HepG2 (cell line): ENCODE data around the gene ANKRD12. TPM values are rescaled to one million over a fixed set of nuclear protein-coding genes. Genes with fewer than 3 reads are reported as not detected.

Experiments used
- DBP ChIP-seq: sonication (generic); formaldehyde crosslinking; IDR thresholded peaks from 2 replicates; pipeline ENCODE4 v1.4.0; 2020; ENCODE audit warnings: missing genetic modification reagents; ENCODE audit errors: not compliant biosample characterization
- FOXP4 ChIP-seq: sonication (generic); formaldehyde crosslinking; IDR thresholded peaks from 2 replicates; pipeline ENCODE4 v1.4.0; 2020; ENCODE audit warnings: missing genetic modification reagents
- HBP1 ChIP-seq: IDR thresholded peaks from 2 replicates; pipeline ENCODE4 v1.6.1; 2016; ENCODE audit warnings: low read depth, control low read depth
- IKZF1 ChIP-seq: fragments of 450-650 bp; IDR thresholded peaks from 2 replicates; pipeline ENCODE4 v1.7.1; 2016
- NFAT5 ChIP-seq: sonication (generic); formaldehyde crosslinking; IDR thresholded peaks from 2 replicates; pipeline ENCODE4 v1.4.0; 2020; ENCODE audit warnings: missing genetic modification reagents
- NKX3-1 ChIP-seq: sonication (generic); formaldehyde crosslinking; IDR thresholded peaks from 2 replicates; pipeline ENCODE4 v1.5.0; 2020; ENCODE audit warnings: missing genetic modification reagents
- NR1H2 ChIP-seq: sonication (generic); formaldehyde crosslinking; IDR thresholded peaks from 2 replicates; pipeline ENCODE4 v1.8.1; 2022; ENCODE audit warnings: low read depth, missing genetic modification reagents, borderline replicate concordance
- PHF5A ChIP-seq: IDR thresholded peaks from one replicate; pipeline ENCODE4 v1.6.1; 2018; ENCODE audit warnings: low read depth, missing genetic modification reagents; ENCODE audit not compliant: unreplicated experiment
- PLRG1 ChIP-seq: fragments of 450-650 bp; conservative IDR thresholded peaks from 2 replicates; pipeline ENCODE4 v1.6.1; 2016
- SPEN ChIP-seq: sonication (generic); formaldehyde crosslinking; IDR thresholded peaks from 2 replicates; pipeline ENCODE4 v1.5.1; 2020; ENCODE audit warnings: low read depth, mild to moderate bottlenecking, missing genetic modification reagents
- XBP1 ChIP-seq: sonication (generic); formaldehyde crosslinking; IDR thresholded peaks from 2 replicates; pipeline ENCODE4 v1.5.0; 2020; ENCODE audit warnings: missing genetic modification reagents
- ZBTB7A ChIP-seq: sonication (generic); formaldehyde crosslinking; IDR thresholded peaks from 2 replicates; pipeline ENCODE4 v1.8.0; 2022; ENCODE audit warnings: mild to moderate bottlenecking, missing genetic modification reagents
- ZNF143 ChIP-seq: sonication (generic); formaldehyde crosslinking; IDR thresholded peaks from 2 replicates; pipeline ENCODE4 v1.4.0; 2020; ENCODE audit warnings: missing genetic modification reagents
- ZNF619 ChIP-seq: sonication (generic); formaldehyde crosslinking; IDR thresholded peaks from 2 replicates; pipeline ENCODE4 v1.4.0; 2020; ENCODE audit warnings: mild to moderate bottlenecking, missing genetic modification reagents
- ZNF691 ChIP-seq: sonication (generic); formaldehyde crosslinking; IDR thresholded peaks from 2 replicates; pipeline ENCODE4 v1.4.0; 2020; ENCODE audit warnings: missing genetic modification reagents, low read depth, mild to moderate bottlenecking, borderline replicate concordance
- ZNF7 ChIP-seq: IDR thresholded peaks from 2 replicates; pipeline ENCODE4 v1.6.1; 2016; ENCODE audit warnings: missing biosample characterization, missing genetic modification reagents
- ZNF790 ChIP-seq: sonication (generic); formaldehyde crosslinking; IDR thresholded peaks from 2 replicates; pipeline ENCODE4 v1.8.0; 2022; ENCODE audit warnings: missing genetic modification reagents, mild to moderate bottlenecking, borderline replicate concordance
- ZNF841 ChIP-seq: sonication (generic); formaldehyde crosslinking; IDR thresholded peaks from 2 replicates; pipeline ENCODE4 v1.8.1; 2023; ENCODE audit warnings: missing genetic modification reagents, borderline replicate concordance
- polyA plus RNA-seq, 8 experiments: library from polyadenylated mRNA; depleted of rRNA in 3 of 8; stranded (reverse) in 7 of 8; unstranded in 1 of 8; fragments of >200 nt; fragmentation: Illumina TruSeq in 4 of 8; extraction: Trizol in 4 of 8; gene quantifications; 2 replicates each; pipeline versions ENCODE4 v1.2.1 to v1.2.3, GENCODE V29; 2011 to 2016; ENCODE audit warnings: low read depth in 4 of 8, missing spikeins in 1 of 8, mixed read lengths in 1 of 8; ENCODE audit not compliant: insufficient read depth in 1 of 8
- total RNA-seq, 5 experiments: library from RNA; depleted of rRNA; stranded (reverse); fragments of >200 nt; fragmentation: Illumina TruSeq; extraction: Trizol; gene quantifications; 2 replicates each; pipeline ENCODE4 v1.2.3, GENCODE V29; 2016; ENCODE audit warnings: low read depth in 1 of 5

ANKRD12 gene
- total and polyA plus RNA-seq, 2 of the 13 experiments (the other 11 are each of a cell fraction or from before 2014, with no cell fraction given) = 6.0 to 23.2 TPM

- TF ChIP-seq ZNF143 (CRISPR knock-in tag) = 0 out of 2 replicates have a peak, but pooled peaks have one; percentile 23
- TF ChIP-seq XBP1 (CRISPR knock-in tag) = no peak
- peak; percentile 64; the same call in 1 of the 2 replicates for TF ChIP-seq ZNF619 (CRISPR knock-in tag)
- TF ChIP-seq ZNF7 = no peak
- TF ChIP-seq HBP1 (CRISPR knock-in tag) = no peak
- no peak; the same call in 1 of the 2 replicates for TF ChIP-seq ZBTB7A
- peak; percentile 41; the same call in 1 of the 2 replicates for TF ChIP-seq NR1H2 (CRISPR knock-in tag)
- TF ChIP-seq PHF5A (CRISPR knock-in tag) = no peak
- TF ChIP-seq ZNF841 (CRISPR knock-in tag) = no peak
- TF ChIP-seq ZNF790 (CRISPR knock-in tag) = no peak
- TF ChIP-seq FOXP4 = peak; percentile 28
- 0 out of 2 replicates have a peak, but pooled peaks have one; percentile 25 for TF ChIP-seq NFAT5 (CRISPR knock-in tag)
- TF ChIP-seq IKZF1 = no peak
- TF ChIP-seq SPEN = peak; percentile 88
- TF ChIP-seq ZNF691 (CRISPR knock-in tag) = peak; percentile 50; the same call in 1 of the 2 replicates
- TF ChIP-seq DBP = no peak
- no peak for TF ChIP-seq PLRG1
- TF ChIP-seq NKX3-1 (CRISPR knock-in tag) = no peak
Measured at GRCh38 chr18:9136315-9137155, at the start of gene ANKRD12 (continued).
